Caco-2 (cell line): ENCODE measurements around the gene ZFP90. TPM values are rescaled to one million over a fixed set of nuclear protein-coding genes. Genes with fewer than 3 reads are reported as not detected.

Experiments used
- BruUV-seq: library from RNA; stranded (reverse); fragments of 400-500 nt; replicated peaks from 2 replicates; lab custom pipeline; 2021; lab: Mats Ljungman, UMichigan
- CTCF ChIA-PET: fragments of 300-600 bp; sonication (Branson Sonifier 250); formaldehyde crosslinking; loops from one replicate; lab custom pipeline; 2022; ENCODE audit warnings: antibody characterized with exemption; lab: Charles Lee
- POLR2A ChIA-PET: fragments of 300-600 bp; sonication (Branson Sonifier 250); formaldehyde crosslinking; loops from one replicate; lab custom pipeline; 2022; ENCODE audit warnings: antibody characterized with exemption; lab: Charles Lee
- DNase-seq, 2 experiments: peaks; one replicate each; pipeline versions ENCODE4 v3.0.0 to v3.0.0-alpha.2; 2020 to 2022
- H3K27me3 ChIP-seq: replicated peaks from 2 replicates; pipeline ENCODE4 v1.6.0; 2011; ENCODE audit warnings: low read length; ENCODE audit not compliant: control insufficient read depth, insufficient read depth
- H3K36me3 ChIP-seq: 2 replicates; pipeline ENCODE4 v1.5.1; 2011; ENCODE audit warnings: low read length; ENCODE audit not compliant: control insufficient read depth, insufficient read depth
- H3K4me1 ChIP-seq: fragments of 250-450 bp; sonication (Bioruptor Pico); 2 replicates; pipeline ENCODE4 v1.5.1; 2020; ENCODE audit warnings: mild to moderate bottlenecking
- H3K4me3 ChIP-seq: 2 replicates; pipeline ENCODE4 v1.5.1; 2011; ENCODE audit warnings: low read depth, mild to moderate bottlenecking, control low read depth, low read length
- H3K9me3 ChIP-seq: fragments of 250-450 bp; sonication (Bioruptor Pico); 2 replicates; pipeline ENCODE4 v1.5.1; 2020; ENCODE audit warnings: mild to moderate bottlenecking, moderate library complexity
- H3K27ac Mint-ChIP-seq: one replicate; pipeline ENCODE4 v1.8.0; 2022; ENCODE audit warnings: mixed read lengths; ENCODE audit not compliant: unreplicated experiment
- H3K27me3 Mint-ChIP-seq: one replicate; pipeline ENCODE4 v1.8.0; 2022; ENCODE audit warnings: mixed read lengths; ENCODE audit not compliant: insufficient read depth, unreplicated experiment
- H3K36me3 Mint-ChIP-seq: one replicate; pipeline ENCODE4 v1.8.0; 2022; ENCODE audit warnings: mild to moderate bottlenecking, mixed read lengths; ENCODE audit not compliant: insufficient read depth, unreplicated experiment
- H3K4me1 Mint-ChIP-seq: one replicate; pipeline ENCODE4 v1.8.0; 2022; ENCODE audit warnings: low read depth, mixed read lengths; ENCODE audit not compliant: unreplicated experiment
- H3K4me3 Mint-ChIP-seq: one replicate; pipeline ENCODE4 v1.8.0; 2022; ENCODE audit warnings: mild to moderate bottlenecking, moderate library complexity, mixed read lengths; ENCODE audit not compliant: unreplicated experiment
- H3K9me3 Mint-ChIP-seq: one replicate; pipeline ENCODE4 v1.8.0; 2022; ENCODE audit warnings: mixed read lengths; ENCODE audit not compliant: unreplicated experiment
- CTCF ChIP-seq, 2 experiments: fragments of 200-600 bp in 1 of 2; IDR thresholded peaks; 1 replicate in 1 of 2; 2 replicates in 1 of 2; pipeline versions ENCODE4 v1.5.1 to v1.8.0; 2011 to 2022; ENCODE audit warnings: antibody characterized with exemption in 1 of 2, control low read depth in 1 of 2, inconsistent platforms in 1 of 2, low read depth in 1 of 2, low read length in 1 of 2, mild to moderate bottlenecking in 1 of 2, moderate library complexity in 1 of 2; ENCODE audit not compliant: insufficient read depth in 1 of 2, severe bottlenecking in 1 of 2, unreplicated experiment in 1 of 2
- intact Hi-C: fragments of 100-400 bp; cut with micrococcal nuclease; formaldehyde crosslinking; loops from one replicate; pipeline ENCODE4 v1.10.0; 2022; ENCODE audit not compliant: unreplicated experiment
- total RNA-seq: library from RNA; stranded (reverse); gene quantifications from 2 replicates; pipeline ENCODE4 v1.2.3, GENCODE V29; 2022

ZFP90 gene
- total RNA-seq, 1 experiment from 2014 or later, result 23.2 TPM

- no peak for TF ChIP-seq CTCF (IDR thresholded peaks at IDR 0.05; ENCODE audit: insufficient read depth in 1 of 2, low read depth in 1 of 2, low read length in 1 of 2, severe bottlenecking in 1 of 2, unreplicated experiment in 1 of 2)
- no peaks in the 10 kb centered on the region for H3K36me3 ChIP-seq
- peak overlapping the region; percentile 86 for H3K27ac Mint-ChIP-seq
- H3K36me3 Mint-ChIP-seq, result peaks cover 27% of the 10 kb centered on the region
- H3K4me1 Mint-ChIP-seq, result peaks cover 9% of the 10 kb centered on the region
- H3K4me3 Mint-ChIP-seq, result peak overlapping the region; percentile 83
- peaks cover 15% of the 10 kb centered on the region for H3K9me3 Mint-ChIP-seq
- H3K27me3 ChIP-seq, result no peaks in the 10 kb centered on the region
- intact Hi-C loops, result loop anchor here (1.0 to 2.0 kb wide), 8 partner anchors 65 to 597 kb away; partner anchors contain the start of gene CDH3
- DNase-seq, result no peak
- ChIA-PET CTCF (interaction anchor here (0.8 to 2.7 kb wide), 11 partner anchors 8 to 224 kb away, joined by 3 to 24 read pairs (median 7); partner anchors contain the start of genes CDH1, CDH3 and ZFP90), POLR2A (interaction anchor here (0.6 kb wide), 1 partner anchor 209 kb away, joined by 4 read pairs; the partner anchor contains the start of gene CDH1)
- no peaks in the 10 kb centered on the region for H3K4me1 ChIP-seq
- H3K4me3 ChIP-seq, result no peak overlapping the region
- BruUV-seq, result no TSS peak
- H3K9me3 ChIP-seq, result peaks cover under 1% of the 10 kb centered on the region; the same call in 1 of the 2 replicates
- H3K27me3 Mint-ChIP-seq, result no peaks in the 10 kb centered on the region
Measured at GRCh38 chr16:68528233-68528632, 10.9 kb upstream of the ZFP90 start.

GRCh38 chr16:68528686-68529379, 10.3 kb upstream of the ZFP90 start:
- BruUV-seq, result no TSS peak
- peaks cover 9% of the 10 kb centered on the region for H3K4me1 Mint-ChIP-seq
- ChIA-PET POLR2A (interaction anchor here (0.5 to 0.6 kb wide), 2 partner anchors 208 to 214 kb away, joined by 4 read pairs; partner anchors contain the start of gene CDH1), CTCF (interaction anchor here (0.6 to 2.7 kb wide), 30 partner anchors 8 to 345 kb away, joined by 3 to 24 read pairs (median 5); partner anchors contain the start of genes CDH1, CDH3, SMPD3 and ZFP90)
- peaks cover 33% of the 10 kb centered on the region for H3K36me3 Mint-ChIP-seq
- Histone ChIP-seq H3K9me3 (peaks cover 6% of the 10 kb centered on the region; the same call in 1 of the 2 replicates), H3K4me1 (no peaks in the 10 kb centered on the region), H3K36me3 (no peaks in the 10 kb centered on the region), H3K27me3 (no peaks in the 10 kb centered on the region), H3K4me3 (peak overlapping the region; percentile 95)
- intact Hi-C loops, result loop anchor here (1.0 to 2.0 kb wide), 8 partner anchors 64 to 596 kb away; partner anchors contain the start of gene CDH3
- H3K4me3 Mint-ChIP-seq, result peak overlapping the region; percentile 83
- peak; percentile 88 to 94 for DNase-seq
- peak; percentile 98 for TF ChIP-seq CTCF (IDR thresholded peaks at IDR 0.05; ENCODE audit: insufficient read depth in 1 of 2, low read depth in 1 of 2, low read length in 1 of 2, severe bottlenecking in 1 of 2, unreplicated experiment in 1 of 2)
- H3K27me3 Mint-ChIP-seq, result no peaks in the 10 kb centered on the region
- H3K9me3 Mint-ChIP-seq, result peaks cover 21% of the 10 kb centered on the region
- peak overlapping the region; percentile 86 for H3K27ac Mint-ChIP-seq

- Mint-ChIP-seq H3K27me3 (no peaks in the 10 kb centered on the region), H3K4me1 (peaks cover 9% of the 10 kb centered on the region), H3K36me3 (peaks cover 35% of the 10 kb centered on the region), H3K4me3 (peak overlapping the region; percentile 83), H3K9me3 (peaks cover 25% of the 10 kb centered on the region), H3K27ac (peak overlapping the region; percentile 86)
- POLR2A ChIA-PET, result interaction anchor here (1.1 to 1.4 kb wide), 2 partner anchors 9 to 207 kb away, joined by 3 to 6 read pairs; partner anchors contain the start of gene CDH1
- CTCF ChIA-PET, result interaction anchor here (0.6 to 2.7 kb wide), 16 partner anchors 8 to 314 kb away, joined by 4 to 24 read pairs (median 8); partner anchors contain the start of genes CDH1 and CDH3
- DNase-seq, result no peak
- intact Hi-C loops, result loop anchor here (2.0 kb wide), 5 partner anchors 63 to 595 kb away; partner anchors contain the start of gene CDH3
- TF ChIP-seq CTCF (IDR thresholded peaks at IDR 0.05; ENCODE audit: insufficient read depth in 1 of 2, low read depth in 1 of 2, low read length in 1 of 2, severe bottlenecking in 1 of 2, unreplicated experiment in 1 of 2), result no peak
- Histone ChIP-seq H3K4me3 (peak overlapping the region; percentile 95), H3K27me3 (no peaks in the 10 kb centered on the region), H3K36me3 (no peaks in the 10 kb centered on the region), H3K9me3 (peaks cover 8% of the 10 kb centered on the region; the same call in 1 of the 2 replicates), H3K4me1 (no peaks in the 10 kb centered on the region)
- no TSS peak for BruUV-seq
Measured at GRCh38 chr16:68529608-68529930, 9.5 kb upstream of the ZFP90 start.
